ENCODE data around the gene NDUFB10.

DNA sequence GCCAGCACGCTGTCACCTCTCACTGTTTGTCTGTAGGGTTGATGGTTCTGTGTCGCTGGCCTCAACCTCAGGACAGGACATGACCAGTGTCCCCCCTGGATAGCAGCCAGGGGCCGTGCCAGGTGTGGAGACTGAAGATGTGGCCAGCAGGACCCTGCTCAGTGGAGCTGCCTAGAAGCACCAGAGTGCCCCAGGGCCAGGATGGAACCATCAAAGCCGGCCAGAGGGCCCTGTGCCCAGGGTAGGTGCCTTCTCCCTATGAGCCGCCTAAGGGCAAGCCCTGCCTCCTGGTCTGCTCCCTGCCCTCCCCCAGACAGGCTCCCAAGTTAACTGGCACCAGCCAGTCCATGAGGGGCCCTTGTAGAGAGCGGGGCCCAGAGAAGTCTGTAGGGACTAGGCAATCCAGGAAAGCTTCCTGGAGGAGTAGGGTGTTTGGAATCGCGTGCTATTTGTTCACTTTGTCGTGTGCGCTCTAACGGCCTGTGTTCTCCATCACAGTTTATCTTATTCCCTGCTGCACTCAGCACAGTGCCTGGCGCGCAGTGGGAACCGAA, 546 bp upstream of the NDUFB10 start:
- TF ChIP-seq GATA2 (IDR thresholded peaks at IDR 0.05; ENCODE audit: low read depth, low read length) = no peak
- no peak for TF ChIP-seq GATA3 (IDR thresholded peaks at IDR 0.05; ENCODE audit: low read depth, low read length)
